ENCODE data around the gene CLNK. TPM values are rescaled to one million over a fixed set of nuclear protein-coding genes. Genes with fewer than 3 reads are reported as not detected.

The CLNK gene
- polyA plus RNA-seq, 3 donors = not detected

GRCh38 chr4:10694828-10695209, 10.3 kb upstream of the CLNK start:
- Histone ChIP-seq H3K36me3 (replicated peaks in 1 of 2; ENCODE audit: control insufficient read depth in 1 of 2, insufficient read depth in 2 of 2, low read length in 2 of 2) (no peaks in the 10 kb centered on the region), H3K4me1 (ENCODE audit: control insufficient read depth in 1 of 2, insufficient read depth in 2 of 2, low read length in 2 of 2) (peaks cover 11% of the 10 kb centered on the region in 2 donors), H2AFZ (ENCODE audit: insufficient read depth, low read depth, low read length, poor library complexity, severe bottlenecking) (no peak overlapping the region), H3K9ac (ENCODE audit: insufficient read depth, low read length, poor library complexity, severe bottlenecking) (no peak overlapping the region), H3K79me2 (ENCODE audit: insufficient read depth, low read length) (no peaks in the 10 kb centered on the region), H3K9me3 (replicated peaks in 1 of 2; ENCODE audit: control insufficient read depth in 1 of 2, insufficient read depth in 1 of 2, low read length in 2 of 2) (no peaks in the 10 kb centered on the region), H3K27ac (ENCODE audit: low read depth in 1 of 2, low read length in 2 of 2) (no peak overlapping the region), H3K4me2 (replicated peaks; ENCODE audit: extremely low read depth, low read length, poor library complexity, severe bottlenecking) (no peak overlapping the region), H3K4me3 (replicated peaks in 1 of 3; ENCODE audit: low read depth in 2 of 3, low read length in 3 of 3) (no peak overlapping the region), H4K20me1 (ENCODE audit: insufficient read depth, low read length) (no peaks in the 10 kb centered on the region), H3K27me3 (ENCODE audit: control insufficient read depth in 2 of 2, insufficient read depth in 2 of 2, low read length in 2 of 2) (no peaks in the 10 kb centered on the region)
- no peak for DNase-seq
- Mint-ChIP-seq H3K9me3 (peaks cover 0 to 4% (median 0%) of the 10 kb centered on the region in 7 donors), H3K4me1 (peaks cover 14% of the 10 kb centered on the region), H3K27ac (no peak overlapping the region), H3K4me3 (no peak overlapping the region), H3K27me3 (ENCODE audit: low read depth in 3 of 3) (peaks cover 0 to 1% (median 0%) of the 10 kb centered on the region in 3 donors), H3K36me3 (no peaks in the 10 kb centered on the region)
- intact Hi-C loops (cut with micrococcal nuclease) = no loop called here
- no peak for TF ChIP-seq CTCF (IDR thresholded peaks at IDR 0.05)
- WGBS (ENCODE audit: insufficient coverage) = no CpG with 5 or more reads among the region's 1 CpG

GRCh38 chr4:10694151-10694827, 9.7 kb upstream of the CLNK start:
- Histone ChIP-seq H3K9me3 (replicated peaks in 1 of 2; ENCODE audit: control insufficient read depth in 1 of 2, insufficient read depth in 1 of 2, low read length in 2 of 2) (no peaks in the 10 kb centered on the region), H3K4me3 (replicated peaks in 1 of 3; ENCODE audit: low read depth in 2 of 3, low read length in 3 of 3) (no peak overlapping the region), H3K36me3 (replicated peaks in 1 of 2; ENCODE audit: control insufficient read depth in 1 of 2, insufficient read depth in 2 of 2, low read length in 2 of 2) (no peaks in the 10 kb centered on the region), H3K4me1 (ENCODE audit: control insufficient read depth in 1 of 2, insufficient read depth in 2 of 2, low read length in 2 of 2) (peaks cover 16% of the 10 kb centered on the region in 2 donors), H3K27ac (ENCODE audit: low read depth in 1 of 2, low read length in 2 of 2) (no peak overlapping the region), H3K27me3 (ENCODE audit: control insufficient read depth in 2 of 2, insufficient read depth in 2 of 2, low read length in 2 of 2) (no peaks in the 10 kb centered on the region), H3K9ac (ENCODE audit: insufficient read depth, low read length, poor library complexity, severe bottlenecking) (no peak overlapping the region), H2AFZ (ENCODE audit: insufficient read depth, low read depth, low read length, poor library complexity, severe bottlenecking) (no peak overlapping the region), H3K79me2 (ENCODE audit: insufficient read depth, low read length) (no peaks in the 10 kb centered on the region), H3K4me2 (replicated peaks; ENCODE audit: extremely low read depth, low read length, poor library complexity, severe bottlenecking) (no peak overlapping the region), H4K20me1 (ENCODE audit: insufficient read depth, low read length) (no peaks in the 10 kb centered on the region)
- H3K4me1 Mint-ChIP-seq = peaks cover 18% of the 10 kb centered on the region
- no peaks in the 10 kb centered on the region for H3K36me3 Mint-ChIP-seq
- intact Hi-C loops (cut with micrococcal nuclease) = no loop called here
- peaks cover 0 to 1% (median 0%) of the 10 kb centered on the region in 3 donors for H3K27me3 Mint-ChIP-seq (ENCODE audit: low read depth in 3 of 3)
- no peak overlapping the region for H3K4me3 Mint-ChIP-seq
- H3K9me3 Mint-ChIP-seq = peaks cover 0 to 4% (median 0%) of the 10 kb centered on the region in 7 donors
- DNase-seq = no peak
- WGBS (ENCODE audit: insufficient coverage) = 100% methylated on average over 2 of the region's 6 CpGs
- TF ChIP-seq CTCF (IDR thresholded peaks at IDR 0.05) = no peak
- H3K27ac Mint-ChIP-seq = peak overlapping the region in 1 of 7 donors; percentile 78
